ENCODE results near the gene HOXC12.

DNA sequence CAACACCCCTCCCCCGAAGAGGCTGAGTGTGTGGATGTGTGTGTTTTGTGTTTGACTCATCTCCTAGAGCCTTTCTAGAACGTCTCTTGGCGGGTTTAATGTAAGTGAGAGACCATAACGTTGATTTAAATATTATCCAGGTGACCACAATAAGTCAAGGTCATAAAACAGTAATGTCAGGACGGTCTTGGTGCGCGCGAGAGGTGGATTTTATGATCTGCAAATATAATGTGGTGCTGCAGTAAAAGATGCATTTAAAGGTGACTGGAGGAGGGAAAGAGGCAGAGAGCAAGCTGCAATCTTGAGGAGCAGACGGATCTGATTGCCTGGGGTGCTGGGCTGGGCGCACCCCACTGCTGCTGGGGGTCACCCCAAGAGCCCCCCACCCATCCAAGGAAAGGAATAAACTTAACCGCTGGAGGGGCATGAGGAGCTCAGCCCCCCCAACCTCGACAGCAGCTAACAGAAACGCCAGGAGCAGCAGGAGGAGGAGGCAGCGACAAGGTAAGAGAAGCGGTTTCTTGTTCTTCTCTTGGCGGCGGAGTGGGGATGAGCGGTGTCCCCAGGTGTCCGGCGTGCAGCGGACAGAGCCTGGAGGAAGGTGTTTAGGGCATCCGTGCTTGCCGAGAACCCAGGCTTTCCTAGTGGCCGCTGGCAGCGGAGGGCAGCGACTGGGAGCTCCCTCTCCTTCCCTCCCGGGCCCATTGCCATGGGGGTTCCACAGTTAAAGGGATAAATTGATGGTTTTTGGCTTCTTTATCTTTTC, 35.8 kb downstream of the HOXC12 start:
- TF ChIP-seq OSR1 (CRISPR knock-in tag; IDR thresholded peaks at IDR 0.05), result no peak
- no peak for TF ChIP-seq ZNF70 (CRISPR knock-in tag; IDR thresholded peaks at IDR 0.05)
- TF ChIP-seq PPARA (CRISPR knock-in tag; IDR thresholded peaks at IDR 0.05; ENCODE audit: borderline replicate concordance), result no peak
- TF ChIP-seq ZC3H10 (CRISPR knock-in tag; IDR thresholded peaks at IDR 0.05), result no peak
- TF ChIP-seq ZNF8 (CRISPR knock-in tag; IDR thresholded peaks at IDR 0.05), result no peak
- TF ChIP-seq ARNTL (CRISPR knock-in tag; IDR thresholded peaks at IDR 0.05; ENCODE audit: borderline replicate concordance, low read depth), result no peak
- TF ChIP-seq, protein P1, sequence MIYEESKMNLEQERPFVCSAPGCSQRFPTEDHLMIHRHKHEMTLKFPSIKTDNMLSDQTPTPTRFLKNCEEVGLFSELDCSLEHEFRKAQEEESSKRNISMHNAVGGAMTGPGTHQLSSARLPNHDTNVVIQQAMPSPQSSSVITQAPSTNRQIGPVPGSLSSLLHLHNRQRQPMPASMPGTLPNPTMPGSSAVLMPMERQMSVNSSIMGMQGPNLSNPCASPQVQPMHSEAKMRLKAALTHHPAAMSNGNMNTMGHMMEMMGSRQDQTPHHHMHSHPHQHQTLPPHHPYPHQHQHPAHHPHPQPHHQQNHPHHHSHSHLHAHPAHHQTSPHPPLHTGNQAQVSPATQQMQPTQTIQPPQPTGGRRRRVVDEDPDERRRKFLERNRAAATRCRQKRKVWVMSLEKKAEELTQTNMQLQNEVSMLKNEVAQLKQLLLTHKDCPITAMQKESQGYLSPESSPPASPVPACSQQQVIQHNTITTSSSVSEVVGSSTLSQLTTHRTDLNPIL (CRISPR knock-in tag; IDR thresholded peaks at IDR 0.05; ENCODE audit: low read depth), result no peak
